WTC11 (cell line): Measurements from ENCODE around the gene CACNB1.

Source experiments
- ATF2 ChIP-seq: sonication (generic); formaldehyde crosslinking; IDR thresholded peaks from 2 replicates; pipeline ENCODE4 v1.8.1; 2022; ENCODE audit warnings: low read depth, missing genetic modification reagents, borderline replicate concordance
- CREB1 ChIP-seq: sonication (generic); formaldehyde crosslinking; IDR thresholded peaks from 2 replicates; pipeline ENCODE4 v1.8.0; 2023; ENCODE audit warnings: mild to moderate bottlenecking, missing genetic modification reagents
- CTCF ChIP-seq: fragments of 200-600 bp; IDR thresholded peaks from 2 replicates; pipeline ENCODE4 v1.8.0; 2022; ENCODE audit warnings: antibody characterized with exemption
- JUN ChIP-seq: sonication (generic); formaldehyde crosslinking; IDR thresholded peaks from 2 replicates; pipeline ENCODE4 v1.8.0; 2023; ENCODE audit warnings: mild to moderate bottlenecking, missing genetic modification reagents
- KAT7 ChIP-seq: sonication (generic); formaldehyde crosslinking; IDR thresholded peaks from 2 replicates; pipeline ENCODE4 v1.8.1; 2023; ENCODE audit warnings: missing genetic modification reagents, mild to moderate bottlenecking, borderline replicate concordance
- MXD4 ChIP-seq: fragments of 250-450 bp; sonication (Bioruptor Pico); IDR thresholded peaks from 2 replicates; pipeline ENCODE4 v1.8.0; 2021; ENCODE audit warnings: mild to moderate bottlenecking, moderate library complexity, borderline replicate concordance
- NR3C1 ChIP-seq: sonication (generic); formaldehyde crosslinking; conservative IDR thresholded peaks from 2 replicates; pipeline ENCODE4 v1.8.1; 2023; ENCODE audit warnings: low read depth, mild to moderate bottlenecking, missing genetic modification reagents
- SP1 ChIP-seq: sonication (generic); formaldehyde crosslinking; conservative IDR thresholded peaks from 2 replicates; pipeline ENCODE4 v1.8.1; 2022; ENCODE audit warnings: missing genetic modification reagents
- USF1 ChIP-seq: sonication (generic); formaldehyde crosslinking; IDR thresholded peaks from 2 replicates; pipeline ENCODE4 v1.8.0; 2022; ENCODE audit warnings: mild to moderate bottlenecking, missing genetic modification reagents
- USF2 ChIP-seq: sonication (generic); formaldehyde crosslinking; IDR thresholded peaks from 2 replicates; pipeline ENCODE4 v1.8.1; 2023; ENCODE audit warnings: mild to moderate bottlenecking, missing genetic modification reagents, moderate library complexity
- ZBTB21 ChIP-seq: sonication (generic); formaldehyde crosslinking; IDR thresholded peaks from 2 replicates; pipeline ENCODE4 v1.8.1; 2023; ENCODE audit warnings: mild to moderate bottlenecking, missing genetic modification reagents, borderline replicate concordance
- ZNF121 ChIP-seq: sonication (generic); formaldehyde crosslinking; IDR thresholded peaks from 2 replicates; pipeline ENCODE4 v1.8.0; 2023; ENCODE audit warnings: missing genetic modification reagents
- TF ChIP-seq, protein P1 (sequence below): sonication (generic); formaldehyde crosslinking; IDR thresholded peaks from 2 replicates; pipeline ENCODE4 v1.8.0; 2022; ENCODE audit warnings: mild to moderate bottlenecking, missing genetic modification reagents

- TF ChIP-seq SP1 (CRISPR knock-in tag) = no peak
- TF ChIP-seq CREB1 (CRISPR knock-in tag) = no peak
- TF ChIP-seq USF2 (CRISPR knock-in tag) = no peak
- TF ChIP-seq JUN = no peak
- TF ChIP-seq, protein P1, sequence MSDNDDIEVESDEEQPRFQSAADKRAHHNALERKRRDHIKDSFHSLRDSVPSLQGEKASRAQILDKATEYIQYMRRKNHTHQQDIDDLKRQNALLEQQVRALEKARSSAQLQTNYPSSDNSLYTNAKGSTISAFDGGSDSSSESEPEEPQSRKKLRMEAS (CRISPR knock-in tag) = no peak
- TF ChIP-seq NR3C1 (CRISPR knock-in tag) = no peak
- TF ChIP-seq CTCF = no peak
- TF ChIP-seq MXD4 (CRISPR knock-in tag) = no peak
- TF ChIP-seq ZBTB21 (CRISPR knock-in tag) = no peak
- no peak for TF ChIP-seq ZNF121 (CRISPR knock-in tag)
- no peak for TF ChIP-seq ATF2 (CRISPR knock-in tag)
- no peak for TF ChIP-seq KAT7 (CRISPR knock-in tag)
- TF ChIP-seq USF1 (CRISPR knock-in tag) = no peak
These were observed 43.8 kb downstream of the CACNB1 start for GRCh38 chr17:39153599-39154051.
